GM18951 (cell line): ENCODE results near the gene SPDYE2.
"Not testable (repeated sequence)": the region's sequence is repeated elsewhere in the genome, so short reads cannot be mapped to it uniquely, and the experiment has no call there.

Experiments
- in situ Hi-C: fragments of 300-500 bp; cut with MboI; formaldehyde crosslinking; loops from one replicate; pipeline ENCODE4 v1.12.0; 2022; ENCODE audit warnings: low sequenced_read_pairs, mixed read lengths, inconsistent platforms; ENCODE audit not compliant: unreplicated experiment

SPDYE2 gene

GRCh38 chr7:102550808-102551422 lies at the start of gene SPDYE2:
Gene SPDYE2 (plus strand): TSS chr7:102551226. CDS start chr7:102553256, 2,030 bp downstream.
- in situ Hi-C loops = not testable (repeated sequence)

- in situ Hi-C loops = not testable (repeated sequence)
These were observed 47.9 kb upstream of the SPDYE2 start for GRCh38 chr7:102503141-102503540.

GRCh38 chr7:102505298-102506185 lies 45.5 kb upstream of the SPDYE2 start:
- in situ Hi-C loops = not testable (repeated sequence)

GRCh38 chr7:102507410-102508088 lies 43.5 kb upstream of the SPDYE2 start:
- in situ Hi-C loops = not testable (repeated sequence)

GRCh38 chr7:102510575-102510974 lies 40.5 kb upstream of the SPDYE2 start:
- in situ Hi-C loops = not testable (repeated sequence)

- in situ Hi-C loops = not testable (repeated sequence)
These were observed 39.0 kb upstream of the SPDYE2 start for GRCh38 chr7:102511860-102512522.

- in situ Hi-C loops = not testable (repeated sequence)
These were observed 38.3 kb upstream of the SPDYE2 start for GRCh38 chr7:102512642-102513221.

GRCh38 chr7:102514881-102515721 lies 35.9 kb upstream of the SPDYE2 start:
- in situ Hi-C loops = not testable (repeated sequence)

GRCh38 chr7:102515889-102516288 lies 35.1 kb upstream of the SPDYE2 start:
- in situ Hi-C loops = not testable (repeated sequence)

- in situ Hi-C loops = not testable (repeated sequence)
These were observed 34.1 kb upstream of the SPDYE2 start for GRCh38 chr7:102516951-102517350.

GRCh38 chr7:102517550-102518147 lies 33.4 kb upstream of the SPDYE2 start, which contains the start of gene RASA4B:
Gene RASA4B (minus strand): TSS chr7:102517777. CDS start chr7:102517710, 67 bp downstream.
- in situ Hi-C loops = not testable (repeated sequence)

- in situ Hi-C loops = loop anchor here (10.0 kb wide), 1 partner anchor 94 kb away; the partner anchor contains the start of gene RASA4
These were observed 30.2 kb upstream of the SPDYE2 start for GRCh38 chr7:102520797-102521196.

- in situ Hi-C loops = loop anchor here (10.0 kb wide), 1 partner anchor 90 kb away; the partner anchor contains the start of gene RASA4
These were observed 26.2 kb upstream of the SPDYE2 start for GRCh38 chr7:102524803-102525202.

- in situ Hi-C loops = loop anchor here (10.0 kb wide), 1 partner anchor 88 kb away; the partner anchor contains the start of gene RASA4
These were observed 23.8 kb upstream of the SPDYE2 start for GRCh38 chr7:102527182-102527581.

- in situ Hi-C loops = loop anchor here (10.0 kb wide), 1 partner anchor 87 kb away; the partner anchor contains the start of gene RASA4
These were observed 22.9 kb upstream of the SPDYE2 start for GRCh38 chr7:102527822-102528793.

- in situ Hi-C loops = not testable (repeated sequence)
These were observed 19.4 kb upstream of the SPDYE2 start for GRCh38 chr7:102531583-102531982.

GRCh38 chr7:102532127-102532526 lies 18.9 kb upstream of the SPDYE2 start:
- in situ Hi-C loops = not testable (repeated sequence)
